Ramos (cell line): ENCODE results near the gene DBNDD2.

ENCODE experiments used
- in situ Hi-C: fragments of 300-500 bp; cut with MboI; formaldehyde crosslinking; loops from one replicate; pipeline ENCODE4 v1.14.3; 2022; ENCODE audit warnings: low sequenced_read_pairs; ENCODE audit not compliant: unreplicated experiment

Gene DBNDD2

GRCh38 chr20:45407783-45408645 lies at the start of gene DBNDD2:
Gene DBNDD2 (plus strand): TSS chr20:45408289. CDS start chr20:45408468, 179 bp downstream.
- in situ Hi-C loops: no loop called here

- in situ Hi-C loops: no loop called here
These were observed 49.1 kb upstream of the DBNDD2 start for GRCh38 chr20:45359069-45359405.

- in situ Hi-C loops: no loop called here
These were observed 48.5 kb upstream of the DBNDD2 start for GRCh38 chr20:45359406-45360148.

- in situ Hi-C loops: no loop called here
These were observed 46.3 kb upstream of the DBNDD2 start for GRCh38 chr20:45361793-45362192.

- in situ Hi-C loops: no loop called here
These were observed 45.1 kb upstream of the DBNDD2 start, which contains the start of gene SYS1 for GRCh38 chr20:45362804-45363610. Gene SYS1 (plus strand): TSS chr20:45363156. CDS start chr20:45363532, 376 bp downstream.

- in situ Hi-C loops: no loop called here
These were observed 44.2 kb upstream of the DBNDD2 start for GRCh38 chr20:45363611-45364492.

GRCh38 chr20:45365444-45365970 lies 42.6 kb upstream of the DBNDD2 start:
- in situ Hi-C loops: no loop called here

- in situ Hi-C loops: no loop called here
These were observed 41.9 kb upstream of the DBNDD2 start for GRCh38 chr20:45366192-45366591.

GRCh38 chr20:45366631-45367030 lies 41.5 kb upstream of the DBNDD2 start:
- in situ Hi-C loops: no loop called here

- in situ Hi-C loops: no loop called here
These were observed 41.0 kb upstream of the DBNDD2 start for GRCh38 chr20:45367126-45367525.

- in situ Hi-C loops: no loop called here
These were observed 39.7 kb upstream of the DBNDD2 start for GRCh38 chr20:45368221-45368980.

GRCh38 chr20:45370571-45371160 lies 37.4 kb upstream of the DBNDD2 start:
- in situ Hi-C loops: loop anchor here (5.0 kb wide), 1 partner anchor 67 kb away; no protein-coding TSS in a partner anchor

- in situ Hi-C loops: loop anchor here (5.0 kb wide), 1 partner anchor 65 kb away; no protein-coding TSS in a partner anchor
These were observed 35.8 kb upstream of the DBNDD2 start for GRCh38 chr20:45372241-45372640.

- in situ Hi-C loops: loop anchor here (5.0 kb wide), 1 partner anchor 65 kb away; no protein-coding TSS in a partner anchor
These were observed 35.3 kb upstream of the DBNDD2 start for GRCh38 chr20:45372646-45373352.

GRCh38 chr20:45373353-45374100 lies 34.6 kb upstream of the DBNDD2 start:
- in situ Hi-C loops: loop anchor here (5.0 kb wide), 1 partner anchor 64 kb away; no protein-coding TSS in a partner anchor

GRCh38 chr20:45374101-45374467 lies 34.0 kb upstream of the DBNDD2 start:
- in situ Hi-C loops: loop anchor here (5.0 kb wide), 1 partner anchor 63 kb away; no protein-coding TSS in a partner anchor

- in situ Hi-C loops: loop anchor here (5.0 kb wide), 1 partner anchor 62 kb away; no protein-coding TSS in a partner anchor
These were observed 33.1 kb upstream of the DBNDD2 start for GRCh38 chr20:45374966-45375365.
